OCI-LY3 (cell line): ENCODE data around the gene TGM4.

Source experiments
- EZH2phosphoT487 ChIP-seq: fragments of 200-600 bp; shearing (Covaris generic); IDR thresholded peaks from 2 replicates; pipeline ENCODE4 v1.6.1; 2018; ENCODE audit warnings: antibody characterized with exemption, mixed run types, low read depth
- TF ChIP-seq, protein P1 (sequence below): fragments of 200-600, 300-600 bp; sonication (generic); IDR thresholded peaks from 2 replicates; pipeline ENCODE4 v1.5.1; 2014; ENCODE audit warnings: antibody characterized with exemption, low read length, low read depth

DNA sequence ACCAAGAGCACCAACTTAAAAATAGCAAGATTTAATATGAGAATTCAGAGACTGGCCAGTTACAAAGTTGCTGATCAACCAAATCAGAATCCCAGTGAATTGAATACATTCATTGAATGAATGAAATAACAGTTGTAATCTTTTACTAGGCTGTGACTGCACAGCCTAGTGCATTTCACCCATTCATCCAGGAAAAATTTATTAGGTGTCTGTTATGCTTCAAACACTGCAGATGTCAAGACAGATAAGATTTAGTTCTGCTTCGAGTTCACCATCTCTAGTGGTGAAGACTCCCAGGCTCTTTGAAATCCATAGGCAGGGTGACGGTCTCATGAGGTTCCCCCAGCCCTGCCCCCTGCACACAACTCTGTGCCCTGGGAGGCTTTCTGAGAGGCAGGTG, 28.9 kb downstream of the TGM4 start:
- TF ChIP-seq, protein P1, sequence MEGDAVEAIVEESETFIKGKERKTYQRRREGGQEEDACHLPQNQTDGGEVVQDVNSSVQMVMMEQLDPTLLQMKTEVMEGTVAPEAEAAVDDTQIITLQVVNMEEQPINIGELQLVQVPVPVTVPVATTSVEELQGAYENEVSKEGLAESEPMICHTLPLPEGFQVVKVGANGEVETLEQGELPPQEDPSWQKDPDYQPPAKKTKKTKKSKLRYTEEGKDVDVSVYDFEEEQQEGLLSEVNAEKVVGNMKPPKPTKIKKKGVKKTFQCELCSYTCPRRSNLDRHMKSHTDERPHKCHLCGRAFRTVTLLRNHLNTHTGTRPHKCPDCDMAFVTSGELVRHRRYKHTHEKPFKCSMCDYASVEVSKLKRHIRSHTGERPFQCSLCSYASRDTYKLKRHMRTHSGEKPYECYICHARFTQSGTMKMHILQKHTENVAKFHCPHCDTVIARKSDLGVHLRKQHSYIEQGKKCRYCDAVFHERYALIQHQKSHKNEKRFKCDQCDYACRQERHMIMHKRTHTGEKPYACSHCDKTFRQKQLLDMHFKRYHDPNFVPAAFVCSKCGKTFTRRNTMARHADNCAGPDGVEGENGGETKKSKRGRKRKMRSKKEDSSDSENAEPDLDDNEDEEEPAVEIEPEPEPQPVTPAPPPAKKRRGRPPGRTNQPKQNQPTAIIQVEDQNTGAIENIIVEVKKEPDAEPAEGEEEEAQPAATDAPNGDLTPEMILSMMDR = no peak
- no peak for TF ChIP-seq EZH2phosphoT487
